Skeletal muscle satellite cell (primary cell): ENCODE data around the gene GRIK3. TPM values are rescaled to one million over a fixed set of nuclear protein-coding genes. Genes with fewer than 3 reads are reported as not detected.
"Not testable (repeated sequence)": the region's sequence is repeated elsewhere in the genome, so short reads cannot be mapped to it uniquely, and the experiment has no call there.

Experiments used
- H3K27me3 ChIP-seq: 2 replicates; pipeline ENCODE4 v1.7.0; 2013; ENCODE audit warnings: low read length; ENCODE audit not compliant: control insufficient read depth, insufficient read depth
- H3K36me3 ChIP-seq: 2 replicates; pipeline ENCODE4 v1.7.0; 2013; ENCODE audit warnings: mild to moderate bottlenecking, control low read depth, low read length; ENCODE audit not compliant: insufficient read depth
- H3K4me1 ChIP-seq: 2 replicates; pipeline ENCODE4 v1.7.0; 2013; ENCODE audit warnings: low read length; ENCODE audit not compliant: control insufficient read depth, insufficient read depth
- H3K4me2 ChIP-seq: 2 replicates; pipeline ENCODE4 v1.7.0; 2013; ENCODE audit warnings: mild to moderate bottlenecking, low read length
- H3K4me3 ChIP-seq: 2 replicates; pipeline ENCODE4 v1.7.0; 2013; ENCODE audit warnings: low read length
- H3K9ac ChIP-seq: 2 replicates; pipeline ENCODE4 v1.7.0; 2013; ENCODE audit warnings: mild to moderate bottlenecking, low read depth, low read length, moderate library complexity
- H3K9me3 ChIP-seq: replicated peaks from 2 replicates; pipeline ENCODE4 v1.7.0; 2013; ENCODE audit warnings: mild to moderate bottlenecking, control low read depth, low read length
- total RNA-seq: library from RNA; depleted of rRNA; stranded (reverse); fragments of >200 nt; gene quantifications from 2 replicates; pipeline ENCODE4 v1.2.3, GENCODE V29; 2012; rRNA removed

The GRIK3 gene
- not detected in 2 replicates for total RNA-seq

DNA sequence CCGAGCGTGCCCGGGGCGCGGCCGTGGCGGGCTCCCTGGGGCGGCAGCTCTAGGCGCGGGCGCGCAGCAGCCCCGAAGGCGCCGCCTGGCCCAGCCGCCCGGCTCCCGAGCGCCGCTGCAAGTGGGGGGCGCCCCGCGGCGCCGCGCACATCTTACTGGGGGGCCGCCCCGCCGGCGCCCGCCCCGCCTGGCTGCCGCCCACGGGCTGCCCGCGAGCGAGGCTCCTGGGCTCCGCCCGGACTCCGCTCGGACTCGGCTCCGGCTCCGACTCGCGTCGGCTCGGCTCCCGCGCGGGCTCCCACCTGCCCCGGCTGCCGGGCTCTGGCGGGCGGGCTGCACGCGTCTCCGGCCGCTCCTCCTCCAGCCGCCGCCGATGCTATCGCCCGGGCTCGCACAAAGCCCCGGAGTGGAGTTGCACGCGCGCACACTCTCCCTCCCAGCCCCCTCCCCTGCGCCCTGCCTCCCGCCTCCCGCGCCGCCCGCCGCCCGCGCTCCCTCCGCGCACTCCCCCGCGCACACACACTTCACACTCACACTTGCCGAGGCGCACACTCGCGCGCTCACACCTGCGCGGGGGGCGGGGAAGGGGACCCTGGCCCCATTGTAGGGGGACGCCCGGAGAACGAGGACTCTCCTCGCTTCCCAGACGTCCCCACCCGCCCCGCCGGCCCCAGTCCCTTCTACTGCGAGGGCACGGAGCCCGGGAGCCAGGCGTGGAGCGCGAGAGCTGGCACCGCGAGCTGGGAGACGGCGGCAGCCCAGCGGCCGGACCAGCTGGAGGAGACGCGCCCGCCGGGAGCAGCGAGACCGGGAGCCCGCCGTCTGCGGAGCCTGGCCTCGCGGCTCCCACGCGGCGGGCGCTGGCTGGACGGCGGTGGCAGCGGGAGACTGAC, at the start of gene GRIK3:
GRIK3 (minus strand) TSS at position 395 of the 893 bp plus-strand sequence. CDS start 407 bp downstream, outside the sequence.
- Histone ChIP-seq H3K36me3 (no peaks in the 10 kb centered on the region), H3K4me1 (no peaks in the 10 kb centered on the region), H3K9me3 (no peaks in the 10 kb centered on the region), H3K9ac (no peak within 1 kb of the TSS), H3K4me2 (no peak within 1 kb of the TSS), H3K4me3 (no peak within 1 kb of the TSS), H3K27me3 (peaks cover 60% of the 10 kb centered on the region)

- Histone ChIP-seq H3K27me3 (no peaks in the 10 kb centered on the region), H3K4me1 (no peaks in the 10 kb centered on the region), H3K9me3 (no peaks in the 10 kb centered on the region), H3K36me3 (no peaks in the 10 kb centered on the region), H3K4me2 (no peak overlapping the region), H3K9ac (no peak overlapping the region), H3K4me3 (no peak overlapping the region)
Observed at GRCh38 chr1:37084013-37084412, 49.7 kb upstream of the GRIK3 start.

- H3K4me3 ChIP-seq, result no peak overlapping the region
Observed at GRCh38 chr1:37083603-37084002, 49.3 kb upstream of the GRIK3 start.

DNA sequence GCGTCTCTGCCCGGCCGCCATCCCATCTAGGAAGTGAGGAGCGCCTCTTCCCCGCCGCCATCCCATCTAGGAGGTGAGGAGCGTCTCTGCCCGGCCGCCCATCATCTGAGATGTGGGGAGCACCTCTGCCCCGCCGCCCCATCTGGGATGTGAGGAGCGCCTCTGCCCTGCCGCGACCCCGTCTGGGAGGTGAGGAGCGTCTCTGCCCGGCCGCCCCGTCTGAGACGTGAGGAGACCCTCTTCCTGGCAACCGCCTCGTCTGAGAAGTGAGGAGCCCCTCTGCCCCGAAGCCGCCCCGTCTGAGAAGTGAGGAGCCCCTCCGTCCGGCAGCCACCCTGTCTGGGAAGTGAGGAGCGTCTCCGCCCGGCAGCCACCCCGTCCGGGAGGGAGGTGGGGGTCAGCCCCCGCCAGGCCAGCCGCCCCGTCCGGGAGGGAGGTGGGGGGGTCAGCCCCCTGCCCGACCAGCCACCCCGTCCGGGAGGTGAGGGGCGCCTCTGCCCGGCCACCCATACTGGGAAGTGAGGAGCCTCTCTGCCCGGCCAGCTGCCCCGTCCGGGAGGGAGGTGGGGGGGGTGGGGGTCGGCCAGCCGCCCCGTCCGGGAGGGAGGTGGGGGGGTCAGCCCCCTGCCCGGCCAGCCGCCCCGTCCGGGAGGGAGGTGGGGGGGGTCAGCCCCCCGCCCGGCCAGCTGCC, 46.1 kb upstream of the GRIK3 start:
- not testable (repeated sequence) for H3K4me3 ChIP-seq, H3K36me3 ChIP-seq, H3K27me3 ChIP-seq, H3K9ac ChIP-seq, H3K4me1 ChIP-seq, H3K4me2 ChIP-seq, H3K9me3 ChIP-seq

More at GRCh38 chr1:37083603-37084002, 49.3 kb upstream of the GRIK3 start:
- Histone ChIP-seq H3K4me1 (no peaks in the 10 kb centered on the region), H3K36me3 (no peaks in the 10 kb centered on the region), H3K9me3 (no peaks in the 10 kb centered on the region), H3K27me3 (no peaks in the 10 kb centered on the region), H3K4me2 (no peak overlapping the region), H3K9ac (no peak overlapping the region)

DNA sequence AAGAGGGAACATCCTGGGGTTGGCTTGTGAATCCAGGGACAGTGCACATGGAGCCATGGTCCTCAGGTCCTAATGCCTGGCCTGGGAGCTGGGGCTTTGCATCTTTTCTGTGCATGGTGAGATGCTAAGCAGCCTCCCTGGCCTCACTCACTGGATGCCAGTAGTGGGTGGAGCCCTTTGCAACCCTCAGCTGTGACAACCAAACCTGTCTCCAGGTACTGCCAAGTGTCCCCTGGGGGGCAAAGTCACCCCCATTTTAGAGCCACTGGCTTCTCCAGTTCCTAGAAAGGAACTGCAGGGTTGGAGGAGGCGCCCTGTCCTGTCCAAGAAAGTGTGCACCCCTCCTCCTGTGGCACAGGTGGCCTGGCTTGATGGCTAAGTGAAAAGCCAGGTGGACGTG, 44.6 kb upstream of the GRIK3 start:
- Histone ChIP-seq H3K36me3 (no peaks in the 10 kb centered on the region), H3K9ac (no peak overlapping the region), H3K4me3 (no peak overlapping the region), H3K27me3 (no peaks in the 10 kb centered on the region), H3K4me2 (no peak overlapping the region), H3K9me3 (no peaks in the 10 kb centered on the region), H3K4me1 (no peaks in the 10 kb centered on the region)

DNA sequence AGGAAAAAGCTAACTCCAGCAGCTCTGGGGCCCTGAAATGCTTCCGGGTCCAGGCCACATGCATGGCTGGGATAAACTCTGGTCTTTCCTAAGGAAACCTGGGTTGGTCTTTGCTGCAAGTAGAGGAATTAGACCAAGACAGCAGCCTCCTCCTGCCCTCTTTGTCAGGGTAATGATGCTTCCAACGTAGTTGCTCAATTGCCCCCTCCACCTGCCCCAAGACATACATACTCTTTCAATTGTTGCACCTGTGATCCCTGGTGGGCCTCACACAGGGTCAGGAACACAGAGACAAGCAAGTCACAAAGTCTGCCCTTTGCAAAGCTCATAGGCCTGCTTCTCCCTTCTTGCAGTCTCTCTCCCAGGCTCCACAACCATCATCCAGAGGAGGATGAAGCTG, 41.9 kb upstream of the GRIK3 start:
- H3K9ac ChIP-seq, result no peak overlapping the region
- no peaks in the 10 kb centered on the region for H3K27me3 ChIP-seq
- no peaks in the 10 kb centered on the region for H3K4me1 ChIP-seq
- no peak overlapping the region for H3K4me3 ChIP-seq
- H3K9me3 ChIP-seq, result no peaks in the 10 kb centered on the region
- no peak overlapping the region for H3K4me2 ChIP-seq
- no peaks in the 10 kb centered on the region for H3K36me3 ChIP-seq

DNA sequence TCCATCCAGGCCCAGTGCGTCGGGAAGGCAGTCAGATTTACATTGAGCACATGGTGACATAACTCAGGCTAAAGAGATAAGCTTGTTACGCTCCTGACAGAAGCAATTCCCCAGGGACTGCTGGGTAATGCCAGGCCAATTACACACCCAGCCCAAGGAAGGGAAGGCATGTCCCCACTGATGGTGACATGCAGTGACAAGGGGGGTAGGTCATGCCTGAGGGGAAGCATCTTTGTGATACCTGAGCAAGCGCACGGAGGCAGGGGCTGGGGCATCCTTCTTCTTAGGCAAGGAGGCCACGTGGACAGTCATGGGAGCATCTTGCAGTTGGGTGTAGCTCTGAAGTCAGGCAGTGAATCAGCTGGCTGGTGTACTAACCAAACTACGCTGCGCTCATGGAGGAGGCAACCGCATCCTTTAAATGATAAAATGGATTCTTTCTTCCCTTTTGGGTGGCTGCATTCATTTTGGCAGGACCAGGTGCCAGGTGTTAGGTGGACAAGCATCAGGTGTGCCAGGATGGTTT, 39.6 kb upstream of the GRIK3 start:
- Histone ChIP-seq H3K9ac (no peak overlapping the region), H3K9me3 (no peaks in the 10 kb centered on the region), H3K4me3 (no peak overlapping the region), H3K36me3 (no peaks in the 10 kb centered on the region), H3K4me2 (no peak overlapping the region), H3K4me1 (no peaks in the 10 kb centered on the region), H3K27me3 (no peaks in the 10 kb centered on the region)

- H3K9ac ChIP-seq, result no peak overlapping the region
Observed at GRCh38 chr1:37073152-37073853, 39.0 kb upstream of the GRIK3 start.

GRCh38 chr1:37071829-37072228, 37.5 kb upstream of the GRIK3 start:
- Histone ChIP-seq H3K27me3 (no peaks in the 10 kb centered on the region), H3K4me2 (no peak overlapping the region), H3K9ac (no peak overlapping the region), H3K9me3 (no peaks in the 10 kb centered on the region), H3K36me3 (no peaks in the 10 kb centered on the region), H3K4me3 (no peak overlapping the region), H3K4me1 (no peaks in the 10 kb centered on the region)

More at GRCh38 chr1:37073152-37073853, 39.0 kb upstream of the GRIK3 start:
- Histone ChIP-seq H3K9me3 (no peaks in the 10 kb centered on the region), H3K27me3 (no peaks in the 10 kb centered on the region), H3K4me3 (no peak overlapping the region), H3K36me3 (no peaks in the 10 kb centered on the region), H3K4me2 (no peak overlapping the region), H3K4me1 (no peaks in the 10 kb centered on the region)

DNA sequence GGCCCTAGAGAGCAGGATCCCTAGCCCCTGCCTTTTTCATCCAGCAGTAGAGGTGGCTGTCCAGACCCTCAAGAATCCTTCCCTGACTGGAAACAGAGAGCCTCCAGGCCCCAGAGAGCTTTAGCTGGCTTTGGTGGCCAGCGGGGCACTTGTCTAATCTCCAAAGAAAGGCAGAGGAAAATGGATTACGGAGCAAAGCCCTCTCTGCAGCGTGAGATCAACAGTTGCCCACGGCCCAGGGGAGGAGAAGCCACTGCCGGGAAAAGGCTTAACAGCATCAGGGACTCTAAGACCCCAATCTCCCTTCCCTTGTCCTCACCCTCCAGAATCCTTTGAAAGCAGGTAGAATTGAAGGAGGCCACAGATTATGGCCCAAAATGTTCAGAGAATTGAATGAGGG, 35.8 kb upstream of the GRIK3 start:
- Histone ChIP-seq H3K36me3 (no peaks in the 10 kb centered on the region), H3K9me3 (no peaks in the 10 kb centered on the region), H3K4me1 (no peaks in the 10 kb centered on the region), H3K27me3 (no peaks in the 10 kb centered on the region), H3K4me3 (no peak overlapping the region), H3K4me2 (no peak overlapping the region), H3K9ac (no peak overlapping the region)

GRCh38 chr1:37069406-37069805, 35.1 kb upstream of the GRIK3 start:
- Histone ChIP-seq H3K9ac (no peak overlapping the region), H3K4me1 (no peaks in the 10 kb centered on the region), H3K4me2 (no peak overlapping the region), H3K9me3 (peaks cover 2% of the 10 kb centered on the region), H3K27me3 (no peaks in the 10 kb centered on the region), H3K4me3 (no peak overlapping the region), H3K36me3 (no peaks in the 10 kb centered on the region)
